Smooth muscle cell (in vitro differentiated cells): ENCODE data around the gene NUDT15. TPM values are rescaled to one million over a fixed set of nuclear protein-coding genes. Genes with fewer than 3 reads are reported as not detected.
"Not testable (repeated sequence)": the region's sequence is repeated elsewhere in the genome, so short reads cannot be mapped to it uniquely, and the experiment has no call there.

Experiments
- DNase-seq: peaks from one replicate; lab custom pipeline; 2025; ENCODE audit not compliant: unreplicated experiment; lab: John Stamatoyannopoulos, UW
- H2AFZ ChIP-seq: fragments of 200-600 bp; sonication (generic); 2 replicates; pipeline ENCODE4 v1.6.0; 2016; ENCODE audit warnings: antibody characterized with exemption, low read depth, mild to moderate bottlenecking
- H3F3A ChIP-seq: fragments of 200-600 bp; sonication (generic); 2 replicates; pipeline ENCODE4 v1.6.0; 2017; ENCODE audit warnings: antibody characterized with exemption, low read depth
- H3K27ac ChIP-seq: fragments of 200-600 bp; sonication (generic); 2 replicates; pipeline ENCODE4 v1.5.1; 2016; ENCODE audit warnings: low read depth, mild to moderate bottlenecking
- H3K27me3 ChIP-seq: fragments of 200-600 bp; sonication (generic); 2 replicates; pipeline ENCODE4 v1.6.1; 2016; ENCODE audit warnings: low read depth, mild to moderate bottlenecking
- H3K36me3 ChIP-seq: fragments of 200-600 bp; sonication (generic); 2 replicates; pipeline ENCODE4 v1.5.1; 2016; ENCODE audit warnings: low read depth
- H3K4me1 ChIP-seq: fragments of 200-600 bp; sonication (generic); 2 replicates; pipeline ENCODE4 v1.5.1; 2016; ENCODE audit warnings: low read depth
- H3K4me2 ChIP-seq: fragments of 200-600 bp; sonication (generic); 2 replicates; pipeline ENCODE4 v1.6.0; 2016; ENCODE audit warnings: mild to moderate bottlenecking
- H3K4me3 ChIP-seq: fragments of 200-600 bp; sonication (generic); 2 replicates; pipeline ENCODE4 v1.5.1; 2016; ENCODE audit warnings: mild to moderate bottlenecking
- H3K79me2 ChIP-seq: fragments of 200-600 bp; sonication (generic); 2 replicates; pipeline ENCODE4 v1.6.0; 2016; ENCODE audit warnings: low read depth, mild to moderate bottlenecking
- H3K9ac ChIP-seq: fragments of 200-600 bp; sonication (generic); 2 replicates; pipeline ENCODE4 v1.6.0; 2016; ENCODE audit warnings: low read depth
- H3K9me3 ChIP-seq: fragments of 200-600 bp; sonication (generic); replicated peaks from 2 replicates; pipeline ENCODE4 v1.5.1; 2016; ENCODE audit warnings: low read depth
- H4K20me1 ChIP-seq: fragments of 200-600 bp; sonication (generic); 2 replicates; pipeline ENCODE4 v1.6.0; 2016; ENCODE audit warnings: low read depth
- WGBS: methylation state at CpG from one replicate; pipeline ENCODE4 v1.1.7; 2016; ENCODE audit warnings: low lambda C conversion rate; 5-methylcytosine and 5-hydroxymethylcytosine counted together
- polyA plus RNA-seq: library from polyadenylated mRNA; unstranded; fragments of >200 nt; fragmentation: Nextera tagmentation; extraction: Ambion mirVana; gene quantifications from 2 replicates; pipeline ENCODE4 v1.2.1, GENCODE V29; 2016
- total RNA-seq: library from RNA; depleted of rRNA; stranded (reverse); fragments of >200 nt; gene quantifications from 2 replicates; pipeline ENCODE4 v1.2.3, GENCODE V29; 2014
- TF ChIP-seq, protein P1 (sequence below): fragments of 200-600 bp; sonication (generic); IDR thresholded peaks from 2 replicates; pipeline ENCODE4 v1.5.1; 2017; ENCODE audit warnings: borderline replicate concordance, mild to moderate bottlenecking, antibody characterized with exemption; ENCODE audit not compliant: insufficient read depth, poor library complexity, severe bottlenecking

The NUDT15 gene
- total and polyA plus RNA-seq, 2 experiments from 2014 or later = 6.9 to 17.4 TPM

DNA sequence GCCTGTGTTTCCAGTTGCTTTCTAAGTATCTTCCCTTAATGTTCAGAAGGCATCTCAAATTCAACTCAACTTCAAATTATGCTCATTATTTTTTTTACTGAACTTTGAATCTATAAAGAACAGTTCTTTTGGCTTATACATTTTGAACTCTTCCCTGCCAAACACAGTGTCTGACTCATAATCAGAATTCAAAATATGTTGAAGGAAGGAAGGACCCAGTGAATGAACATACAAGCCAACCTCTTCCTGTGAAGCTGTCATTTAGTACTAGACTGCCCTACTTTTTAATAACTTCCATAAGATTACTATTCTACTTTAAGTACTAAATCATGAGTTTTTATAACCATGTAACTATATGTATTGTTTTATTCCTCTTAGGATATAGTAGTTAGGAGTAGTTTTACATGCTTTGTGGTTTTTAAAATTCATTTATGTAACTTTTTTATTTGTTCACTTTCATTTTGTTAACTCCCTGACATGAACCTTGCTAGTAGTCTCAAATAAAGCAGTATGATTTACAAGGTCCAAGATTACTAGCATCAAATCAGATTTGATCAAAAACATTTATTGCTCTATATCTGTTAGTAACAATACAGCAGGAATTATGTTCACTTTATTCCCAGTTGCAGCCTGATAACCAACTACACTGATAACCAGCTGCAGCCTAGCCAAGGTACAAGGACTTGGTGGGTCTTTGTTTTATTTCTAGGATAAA lies 6.4 kb downstream of the NUDT15 start:
- TF ChIP-seq, protein P1, sequence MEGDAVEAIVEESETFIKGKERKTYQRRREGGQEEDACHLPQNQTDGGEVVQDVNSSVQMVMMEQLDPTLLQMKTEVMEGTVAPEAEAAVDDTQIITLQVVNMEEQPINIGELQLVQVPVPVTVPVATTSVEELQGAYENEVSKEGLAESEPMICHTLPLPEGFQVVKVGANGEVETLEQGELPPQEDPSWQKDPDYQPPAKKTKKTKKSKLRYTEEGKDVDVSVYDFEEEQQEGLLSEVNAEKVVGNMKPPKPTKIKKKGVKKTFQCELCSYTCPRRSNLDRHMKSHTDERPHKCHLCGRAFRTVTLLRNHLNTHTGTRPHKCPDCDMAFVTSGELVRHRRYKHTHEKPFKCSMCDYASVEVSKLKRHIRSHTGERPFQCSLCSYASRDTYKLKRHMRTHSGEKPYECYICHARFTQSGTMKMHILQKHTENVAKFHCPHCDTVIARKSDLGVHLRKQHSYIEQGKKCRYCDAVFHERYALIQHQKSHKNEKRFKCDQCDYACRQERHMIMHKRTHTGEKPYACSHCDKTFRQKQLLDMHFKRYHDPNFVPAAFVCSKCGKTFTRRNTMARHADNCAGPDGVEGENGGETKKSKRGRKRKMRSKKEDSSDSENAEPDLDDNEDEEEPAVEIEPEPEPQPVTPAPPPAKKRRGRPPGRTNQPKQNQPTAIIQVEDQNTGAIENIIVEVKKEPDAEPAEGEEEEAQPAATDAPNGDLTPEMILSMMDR = no peak
- H3K4me2 ChIP-seq = no peak overlapping the region
- H3K4me3 ChIP-seq = no peak overlapping the region
- no peaks in the 10 kb centered on the region for H3K4me1 ChIP-seq
- no peak overlapping the region for H3K9ac ChIP-seq
- no peaks in the 10 kb centered on the region for H3K9me3 ChIP-seq
- no peaks in the 10 kb centered on the region for H3K79me2 ChIP-seq
- H3F3A ChIP-seq = no peaks in the 10 kb centered on the region
- no peaks in the 10 kb centered on the region for H3K27me3 ChIP-seq
- H3K36me3 ChIP-seq = peaks cover 8% of the 10 kb centered on the region
- H4K20me1 ChIP-seq = no peaks in the 10 kb centered on the region
- H3K27ac ChIP-seq = no peak overlapping the region
- DNase-seq = no peak
- H2AFZ ChIP-seq = no peak overlapping the region

GRCh38 chr13:48050550-48050949 lies 13.0 kb downstream of the NUDT15 start:
- no peak overlapping the region for H3K9ac ChIP-seq
- WGBS = 100% methylated on average over 3 of the region's 3 CpGs

GRCh38 chr13:48054601-48055000 lies 17.1 kb downstream of the NUDT15 start:
- Histone ChIP-seq H3K36me3 (no peaks in the 10 kb centered on the region), H3F3A (no peaks in the 10 kb centered on the region), H4K20me1 (peaks cover 3% of the 10 kb centered on the region), H3K27ac (no peak overlapping the region), H3K27me3 (no peaks in the 10 kb centered on the region), H3K9me3 (no peaks in the 10 kb centered on the region), H2AFZ (no peak overlapping the region), H3K9ac (no peak overlapping the region), H3K79me2 (no peaks in the 10 kb centered on the region), H3K4me2 (no peak overlapping the region), H3K4me1 (no peaks in the 10 kb centered on the region), H3K4me3 (no peak overlapping the region)
- TF ChIP-seq, protein P1 = no peak
- DNase-seq = no peak
- WGBS = 86% methylated on average over 6 of the region's 6 CpGs

More at GRCh38 chr13:48050550-48050949, 13.0 kb downstream of the NUDT15 start:
- H3K9me3 ChIP-seq = no peaks in the 10 kb centered on the region
- no peaks in the 10 kb centered on the region for H3K4me1 ChIP-seq
- H3K27ac ChIP-seq = no peak overlapping the region
- no peak overlapping the region for H2AFZ ChIP-seq
- no peaks in the 10 kb centered on the region for H3K36me3 ChIP-seq
- H3K4me2 ChIP-seq = no peak overlapping the region
- H3K4me3 ChIP-seq = no peak overlapping the region
- H3K79me2 ChIP-seq = no peaks in the 10 kb centered on the region
- H4K20me1 ChIP-seq = peaks cover 3% of the 10 kb centered on the region
- TF ChIP-seq, protein P1 = no peak
- no peaks in the 10 kb centered on the region for H3F3A ChIP-seq
- H3K27me3 ChIP-seq = no peaks in the 10 kb centered on the region
- DNase-seq = no peak

DNA sequence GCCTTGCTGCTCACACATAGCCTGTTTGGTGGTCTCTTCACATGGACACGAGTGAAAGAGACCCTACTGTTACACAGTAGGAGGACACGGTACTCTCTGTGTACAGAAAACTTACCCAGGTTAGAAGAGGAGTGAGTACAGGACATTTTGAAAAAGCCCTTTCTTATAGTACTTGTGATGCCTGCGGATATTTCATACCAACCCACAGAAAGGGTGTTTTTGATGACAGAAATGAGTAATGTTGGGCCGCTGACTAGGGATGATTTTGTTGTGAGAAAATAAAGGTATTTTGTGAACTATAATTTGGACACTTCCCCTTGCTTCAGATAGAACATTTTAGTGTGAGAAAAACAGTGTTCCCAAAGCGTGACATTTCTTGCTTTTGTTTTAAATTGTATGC lies 18.2 kb downstream of the NUDT15 start:
- Histone ChIP-seq H3F3A (no peaks in the 10 kb centered on the region), H3K4me1 (no peaks in the 10 kb centered on the region), H3K9me3 (no peaks in the 10 kb centered on the region), H3K9ac (no peak overlapping the region), H4K20me1 (peaks cover 3% of the 10 kb centered on the region), H3K27me3 (no peaks in the 10 kb centered on the region), H3K27ac (no peak overlapping the region), H3K4me3 (no peak overlapping the region), H3K36me3 (no peaks in the 10 kb centered on the region), H2AFZ (no peak overlapping the region), H3K79me2 (no peaks in the 10 kb centered on the region), H3K4me2 (no peak overlapping the region)
- TF ChIP-seq, protein P1 = no peak
- 95% methylated on average over 5 of the region's 5 CpGs for WGBS
- DNase-seq = no peak

GRCh38 chr13:48058536-48058935 lies 21.0 kb downstream of the NUDT15 start:
- H3K9me3 ChIP-seq, H3K27ac ChIP-seq, H3K36me3 ChIP-seq, H4K20me1 ChIP-seq, H3K4me2 ChIP-seq, H3K79me2 ChIP-seq, H3K4me1 ChIP-seq, H3K27me3 ChIP-seq, H2AFZ ChIP-seq, DNase-seq, H3K4me3 ChIP-seq, H3K9ac ChIP-seq, H3F3A ChIP-seq: not testable (repeated sequence)
- 93% methylated on average over 6 of the region's 6 CpGs for WGBS
